Ovary (tissue), 9 donors: ENCODE data around the gene ZNF345. TPM values are rescaled to one million over a fixed set of nuclear protein-coding genes. Genes with fewer than 3 reads are reported as not detected.
A peak's percentile ranks its signal among the peaks of the same experiment; 100 is the strongest.

Experiments used
- DNase-seq, 5 donors: peaks; one replicate each; pipeline ENCODE4 v3.0.0-alpha.2; 2019 to 2020
- H3K27ac ChIP-seq, 2 donors: fragments of 200-600 bp; one replicate each; pipeline versions ENCODE4 v1.5.1 to v1.8.0; 2019 to 2022
- H3K27me3 ChIP-seq: fragments of 200-600 bp; one replicate; pipeline ENCODE4 v1.8.0; 2022
- H3K36me3 ChIP-seq: fragments of 200-600 bp; sonication (generic); one replicate; pipeline ENCODE4 v1.5.1; 2019
- H3K4me1 ChIP-seq: one replicate; pipeline ENCODE4 v1.8.1; 2013; ENCODE audit warnings: mild to moderate bottlenecking, moderate library complexity; ENCODE audit not compliant: insufficient read depth
- H3K4me3 ChIP-seq: fragments of 200-600 bp; sonication (generic); one replicate; pipeline ENCODE4 v1.5.1; 2017
- H3K9me3 ChIP-seq, 2 donors: fragments of 200-600 bp in 1 of 2; sonication (generic) in 1 of 2; one replicate each; pipeline versions ENCODE4 v1.5.1 to v1.8.1; 2013 to 2019; ENCODE audit warnings: mild to moderate bottlenecking in 1 of 2, moderate library complexity in 1 of 2
- CTCF ChIP-seq, 3 donors: fragments of 450-650 bp in 2 of 3; fragments of 200-600 bp in 1 of 3; IDR thresholded peaks; one replicate each; pipeline versions ENCODE4 v1.5.1 to v1.8.0; 2016 to 2022; ENCODE audit warnings: antibody characterized with exemption in 3 of 3, mild to moderate bottlenecking in 1 of 3
- EP300 ChIP-seq: sonication (generic); formaldehyde crosslinking; IDR thresholded peaks from one replicate; pipeline ENCODE4 v1.6.1; 2017; ENCODE audit warnings: antibody characterized with exemption
- POLR2A ChIP-seq: fragments of 450-650 bp; IDR thresholded peaks from one replicate; pipeline ENCODE4 v1.6.1; 2017; ENCODE audit warnings: antibody characterized with exemption, mild to moderate bottlenecking, moderate library complexity
- WGBS, 3 donors: extraction: QIAGEN DNeasy Blood & Tissue Kit in 1 of 3; methylation state at CpG; one replicate each; pipeline versions ENCODE4 v1.1.5 to v1.1.7; 2013 to 2017; 5-methylcytosine and 5-hydroxymethylcytosine counted together
- intact Hi-C, 4 donors: fragments of 100-400 bp; cut with DNase I; formaldehyde crosslinking; loops; one replicate each; pipeline versions ENCODE4 v1.11.0 to v1.15.1; 2022 to 2023
- polyA plus RNA-seq, 2 donors: library from polyadenylated mRNA; stranded (reverse); fragments of 200-250 nt in 1 of 2; fragments of 350-450 nt in 1 of 2; fragmentation: Illumina TruSeq in 1 of 2; extraction: RNeasy Lipid Tissue Mini Kit (QIAGEN cat#74804) in 1 of 2; gene quantifications; one replicate each; pipeline ENCODE4 v1.2.3, GENCODE V29; 2013 to 2014
- small RNA-seq: library from RNA; depleted of rRNA; stranded (forward); fragments of <200 nt; gene quantifications from one replicate; pipeline ENCODE3, GENCODE V24; 2016
- total RNA-seq, 7 donors: library from RNA; depleted of rRNA in 2 of 7; stranded (reverse); fragments of >200 nt in 2 of 7; fragmentation: NEBNext Ultra II Directional in 3 of 7; extraction: Animal tissue kit (Norgen Biotek cat#: 25700) in 3 of 7; gene quantifications; one replicate each; pipeline versions ENCODE4 v1.1.0 to v1.2.4, GENCODE V29; 2016 to 2023
- donor health status: DM: no; HTN: no; CAD: no; lungs with moderate emphysema.
- donor health status: DM: no; HTN: no; CAD: no.
- donor health status: Bipolar disorder and iron deficiency.
- donor health status: DM: yes; HTN: yes; CAD: no.
- donor health status: DM: no; HTN: no; CAD: no.
- donor health status: DM: yes; HTN: yes; CAD: no.

ZNF345 gene
- total and polyA plus RNA-seq, 9 donors = 3.2 to 14.1 (median 9.1) TPM

GRCh38 chr19:36915992-36916830 is 65.5 kb downstream of the ZNF345 start, which contains the start of the genes ZNF568 and ZNF829:
Gene ZNF568 (plus strand): TSS chr19:36916332. CDS start chr19:36922771, 6,439 bp downstream.
Gene ZNF829 (minus strand): TSS chr19:36916291. CDS start chr19:36915167, 1,124 bp downstream.
- Histone ChIP-seq H3K9me3 (peaks cover 0 to 10% of the 10 kb centered on the region in 2 donors), H3K27me3 (no peaks in the 10 kb centered on the region), H3K4me1 (peaks cover 5% of the 10 kb centered on the region), H3K4me3 (peak within 1 kb of the TSS; percentile 77), H3K27ac (peak within 1 kb of the TSS; percentile 67 to 94), H3K36me3 (no peaks in the 10 kb centered on the region)
- TF ChIP-seq CTCF (IDR thresholded peaks at IDR 0.05) (peak; percentile 21 to 53 (median 39)), POLR2A (no peak)
- peak; percentile 78 to 88 (median 83) for DNase-seq
- WGBS, 3 donors = 0% methylated on average over 45 to 57 of the region's 57 CpGs
- intact Hi-C loops = no loop called here

GRCh38 chr19:36916991-36917390 is 66.3 kb downstream of the ZNF345 start:
- H3K27me3 ChIP-seq = no peaks in the 10 kb centered on the region
- H3K27ac ChIP-seq = no peak overlapping the region
- DNase-seq = no peak
- TF ChIP-seq CTCF (IDR thresholded peaks at IDR 0.05) (no peak), EP300 (no peak), POLR2A (no peak)
- no peaks in the 10 kb centered on the region for H3K36me3 ChIP-seq
- intact Hi-C loops = no loop called here
- H3K4me1 ChIP-seq = peaks cover 5% of the 10 kb centered on the region
- WGBS, 3 donors = 43 to 51% (median 44%) methylated on average over 7 of the region's 7 CpGs
- H3K9me3 ChIP-seq = peaks cover 0 to 6% of the 10 kb centered on the region in 2 donors
- peak overlapping the region; percentile 77 for H3K4me3 ChIP-seq

- 95 to 97% (median 96%) methylated on average over 9 of the region's 9 CpGs for WGBS, 3 donors
- Histone ChIP-seq H3K36me3 (no peaks in the 10 kb centered on the region), H3K4me3 (no peak overlapping the region), H3K27ac (no peak overlapping the region), H3K9me3 (peaks cover 0 to 6% of the 10 kb centered on the region in 2 donors), H3K27me3 (no peaks in the 10 kb centered on the region), H3K4me1 (peaks cover 5% of the 10 kb centered on the region)
- intact Hi-C loops = no loop called here
- no peak for DNase-seq
- no peak for TF ChIP-seq EP300
- TF ChIP-seq POLR2A = no peak
- TF ChIP-seq CTCF (IDR thresholded peaks at IDR 0.05) = no peak
These were observed 67.4 kb downstream of the ZNF345 start for GRCh38 chr19:36918090-36918489.

Small RNA genes within 50 kb of the gene (small RNA-seq; reads per million reads assigned to genes)
- not detected for gene RF00019

Other genes starting within 250 kb of the ZNF345 start
- gene ZNF382, start 245.6 kb upstream of the ZNF345 start, total RNA-seq = 10 to 100 TPM in 1 of 7 donors, 1 to 10 TPM in 6; 1.9 to 10.2 (median 8.3) TPM
- gene ZNF382, start 245.6 kb upstream of the ZNF345 start, polyA plus RNA-seq = 1 to 10 TPM; 1.8 to 3.0 TPM
- 10 to 100 TPM in 2 of 7 donors, 1 to 10 TPM in 5; 6.4 to 12.9 (median 9.1) TPM for gene ZNF461, start 184.0 kb upstream of the ZNF345 start, total RNA-seq
- 1 to 10 TPM; 4.7 to 9.9 TPM for gene ZNF461, start 184.0 kb upstream of the ZNF345 start, polyA plus RNA-seq
- 10 to 100 TPM in 2 of 7 donors, 1 to 10 TPM in 5; 7.4 to 12.6 (median 9.0) TPM for gene ZNF567, start 163.3 kb upstream of the ZNF345 start, total RNA-seq
- gene ZNF567, start 163.3 kb upstream of the ZNF345 start, polyA plus RNA-seq = 1 to 10 TPM; 4.3 to 8.4 TPM
- gene ZNF850, start 78.1 kb upstream of the ZNF345 start, total RNA-seq = 10 to 100 TPM in 1 of 7 donors, 1 to 10 TPM in 6; 2.8 to 10.1 (median 7.4) TPM
- 1 to 10 TPM; 1.1 to 1.3 TPM for gene ZNF850, start 78.1 kb upstream of the ZNF345 start, polyA plus RNA-seq
- 10 to 100 TPM in 1 of 7 donors, 1 to 10 TPM in 6; 3.6 to 11.8 (median 8.3) TPM for gene ZNF790, start 12.5 kb upstream of the ZNF345 start, total RNA-seq
- gene ZNF790, start 12.5 kb upstream of the ZNF345 start, polyA plus RNA-seq = 1 to 10 TPM; 3.5 to 4.5 TPM
- gene ZNF829, start 65.4 kb downstream of the ZNF345 start, total RNA-seq = 1 to 10 TPM; 3.1 to 7.5 (median 6.3) TPM
- 1 to 10 TPM; 2.6 to 2.9 TPM for gene ZNF829, start 65.4 kb downstream of the ZNF345 start, polyA plus RNA-seq
- gene ZNF568, start 65.5 kb downstream of the ZNF345 start, total RNA-seq = 10 to 100 TPM; 11.1 to 25.3 (median 15.6) TPM
- gene ZNF568, start 65.5 kb downstream of the ZNF345 start, polyA plus RNA-seq = 1 to 10 TPM; 9.5 to 9.8 TPM
- gene ZNF420, start 227.6 kb downstream of the ZNF345 start, total RNA-seq = 10 to 100 TPM in 6 of 7 donors, 1 to 10 TPM in 1; 5.9 to 26.6 (median 16.3) TPM
- 1 to 10 TPM; 8.2 TPM for gene ZNF420, start 227.6 kb downstream of the ZNF345 start, polyA plus RNA-seq